ENCODE measurements around the gene CCDC184. TPM values are rescaled to one million over a fixed set of nuclear protein-coding genes. Genes with fewer than 3 reads are reported as not detected.
"Not testable (repeated sequence)": the region's sequence is repeated elsewhere in the genome, so short reads cannot be mapped to it uniquely, and the experiment has no call there.

CCDC184 gene
- polyA plus RNA-seq = 1 to 10 TPM in 1 of 4 donors, under 1 TPM in 1, not detected in 2; 0.27 to 2.1 TPM
- long read RNA-seq, donor 1, partial matches to known transcripts = 0 of 3 reads
- long read RNA-seq, donor 1, other reads (novel, unspliced or antisense) = 0 of 3 reads
- long read RNA-seq, donor 2 = 0 reads
- long read RNA-seq, donor 3 = 0 reads
- long read RNA-seq, donor 4 = 0 reads
- long read RNA-seq, donor 5, partial matches to known transcripts = 0 of 1 reads
- long read RNA-seq, donor 5, other reads (novel, unspliced or antisense) = 0 of 1 reads
- long read RNA-seq, donor 6, partial matches to known transcripts = 0 of 1 reads
- long read RNA-seq, donor 6, other reads (novel, unspliced or antisense) = 0 of 1 reads
- long read RNA-seq, donor 7 = 0 reads
- long read RNA-seq, donor 8 = 0 reads
- long read RNA-seq, donor 9 = 0 reads
- long read RNA-seq, donor 10, transcript CCDC184-201 (1 exons, 2,343 nt) = major isoform, 13 of 13 reads
- long read RNA-seq, donor 10, partial matches to known transcripts = 0 of 13 reads
- long read RNA-seq, donor 10, other reads (novel, unspliced or antisense) = 0 of 13 reads

- Histone ChIP-seq H3K9me3 (ENCODE audit: control insufficient read depth in 2 of 2, insufficient read depth in 1 of 2, low read depth in 1 of 2, low read length in 1 of 2) (no peaks in the 10 kb centered on the region), H3K4me1 (ENCODE audit: control insufficient read depth in 3 of 3, insufficient read depth in 2 of 3, low read depth in 1 of 3, low read length in 2 of 3) (peaks cover 0 to 4% (median 0%) of the 10 kb centered on the region in 3 donors), H3K27ac (ENCODE audit: low read depth in 1 of 3, low read length in 2 of 3) (peak within 1 kb of the TSS in 1 of 3 donors; percentile 3), H3K4me3 (ENCODE audit: low read depth in 1 of 3, low read length in 3 of 3) (peak within 1 kb of the TSS; percentile 27 to 62 (median 49)), H3K27me3 (ENCODE audit: control insufficient read depth in 3 of 3, insufficient read depth in 3 of 3, low read length in 3 of 3) (peaks cover 0 to 81% (median 5%) of the 10 kb centered on the region in 3 donors), H3K36me3 (ENCODE audit: control insufficient read depth in 3 of 3, insufficient read depth in 2 of 3, low read depth in 1 of 3, low read length in 3 of 3) (no peaks in the 10 kb centered on the region)
- FAIRE-seq = no peak
- peak; percentile 63 to 74 for DNase-seq
- 0 to 2% (median 1%) methylated on average over 58 to 61 of the region's 61 CpGs for WGBS, 3 donors
Measured at GRCh38 chr12:48183091-48183875, at the start of gene CCDC184. TSS of gene CCDC184 (plus strand) at chr12:48183644. CDS start at chr12:48184123, 479 bp downstream.

GRCh38 chr12:48135027-48135426 lies 48.4 kb upstream of the CCDC184 start:
- Histone ChIP-seq H3K36me3 (ENCODE audit: control insufficient read depth in 3 of 3, insufficient read depth in 2 of 3, low read depth in 1 of 3, low read length in 3 of 3) (peaks cover 5 to 53% (median 9%) of the 10 kb centered on the region in 3 donors), H3K4me1 (ENCODE audit: control insufficient read depth in 3 of 3, insufficient read depth in 2 of 3, low read depth in 1 of 3, low read length in 2 of 3) (no peaks in the 10 kb centered on the region), H3K27ac (ENCODE audit: low read depth in 1 of 3, low read length in 2 of 3) (no peak overlapping the region), H3K9me3 (ENCODE audit: control insufficient read depth in 2 of 2, insufficient read depth in 1 of 2, low read depth in 1 of 2, low read length in 1 of 2) (no peaks in the 10 kb centered on the region), H3K4me3 (ENCODE audit: low read depth in 1 of 3, low read length in 3 of 3) (no peak overlapping the region), H3K27me3 (ENCODE audit: control insufficient read depth in 3 of 3, insufficient read depth in 3 of 3, low read length in 3 of 3) (no peaks in the 10 kb centered on the region)
- WGBS, 3 donors = 96 to 97% (median 97%) methylated on average over 5 of the region's 5 CpGs
- FAIRE-seq (no peak), DNase-seq (no peak)

GRCh38 chr12:48142818-48143674 lies 40.4 kb upstream of the CCDC184 start:
- no peak overlapping the region for H3K27ac ChIP-seq (ENCODE audit: low read depth in 1 of 3, low read length in 2 of 3)
- FAIRE-seq (no peak), DNase-seq (no peak)
- peaks cover 11 to 57% (median 15%) of the 10 kb centered on the region in 3 donors for H3K36me3 ChIP-seq (ENCODE audit: control insufficient read depth in 3 of 3, insufficient read depth in 2 of 3, low read depth in 1 of 3, low read length in 3 of 3)
- H3K27me3 ChIP-seq (ENCODE audit: control insufficient read depth in 3 of 3, insufficient read depth in 3 of 3, low read length in 3 of 3) = no peaks in the 10 kb centered on the region
- no peak overlapping the region for H3K4me3 ChIP-seq (ENCODE audit: low read depth in 1 of 3, low read length in 3 of 3)
- no peaks in the 10 kb centered on the region for H3K9me3 ChIP-seq (ENCODE audit: control insufficient read depth in 2 of 2, insufficient read depth in 1 of 2, low read depth in 1 of 2, low read length in 1 of 2)
- WGBS, 3 donors = 87 to 92% (median 92%) methylated on average over 7 of the region's 7 CpGs
- no peaks in the 10 kb centered on the region for H3K4me1 ChIP-seq (ENCODE audit: control insufficient read depth in 3 of 3, insufficient read depth in 2 of 3, low read depth in 1 of 3, low read length in 2 of 3)

- H3K27ac ChIP-seq (ENCODE audit: low read depth in 1 of 3, low read length in 2 of 3) = no peak overlapping the region
- no peaks in the 10 kb centered on the region for H3K27me3 ChIP-seq (ENCODE audit: control insufficient read depth in 3 of 3, insufficient read depth in 3 of 3, low read length in 3 of 3)
- no peak overlapping the region for H3K4me3 ChIP-seq (ENCODE audit: low read depth in 1 of 3, low read length in 3 of 3)
- DNase-seq (no peak), FAIRE-seq (no peak)
- peaks cover 12 to 56% (median 15%) of the 10 kb centered on the region in 3 donors for H3K36me3 ChIP-seq (ENCODE audit: control insufficient read depth in 3 of 3, insufficient read depth in 2 of 3, low read depth in 1 of 3, low read length in 3 of 3)
- no peaks in the 10 kb centered on the region for H3K4me1 ChIP-seq (ENCODE audit: control insufficient read depth in 3 of 3, insufficient read depth in 2 of 3, low read depth in 1 of 3, low read length in 2 of 3)
- no peaks in the 10 kb centered on the region for H3K9me3 ChIP-seq (ENCODE audit: control insufficient read depth in 2 of 2, insufficient read depth in 1 of 2, low read depth in 1 of 2, low read length in 1 of 2)
- 89 to 92% (median 91%) methylated on average over 2 of the region's 2 CpGs for WGBS, 3 donors
Measured at GRCh38 chr12:48143898-48144297, 39.5 kb upstream of the CCDC184 start.

GRCh38 chr12:48145981-48146380 lies 37.5 kb upstream of the CCDC184 start:
- Histone ChIP-seq H3K4me3 (ENCODE audit: low read depth in 1 of 3, low read length in 3 of 3) (no peak overlapping the region), H3K9me3 (ENCODE audit: control insufficient read depth in 2 of 2, insufficient read depth in 1 of 2, low read depth in 1 of 2, low read length in 1 of 2) (no peaks in the 10 kb centered on the region), H3K36me3 (ENCODE audit: control insufficient read depth in 3 of 3, insufficient read depth in 2 of 3, low read depth in 1 of 3, low read length in 3 of 3) (peaks cover 24 to 49% (median 29%) of the 10 kb centered on the region in 3 donors), H3K27ac (ENCODE audit: low read depth in 1 of 3, low read length in 2 of 3) (no peak overlapping the region), H3K4me1 (ENCODE audit: control insufficient read depth in 3 of 3, insufficient read depth in 2 of 3, low read depth in 1 of 3, low read length in 2 of 3) (no peaks in the 10 kb centered on the region), H3K27me3 (ENCODE audit: control insufficient read depth in 3 of 3, insufficient read depth in 3 of 3, low read length in 3 of 3) (no peaks in the 10 kb centered on the region)
- FAIRE-seq (no peak), DNase-seq (no peak)
- 37 to 65% (median 44%) methylated on average over 1 of the region's 1 CpG for WGBS, 3 donors

GRCh38 chr12:48151103-48151771 lies 32.2 kb upstream of the CCDC184 start:
- FAIRE-seq (no peak), DNase-seq (no peak)
- Histone ChIP-seq H3K4me1 (ENCODE audit: control insufficient read depth in 3 of 3, insufficient read depth in 2 of 3, low read depth in 1 of 3, low read length in 2 of 3) (peaks cover 0 to 2% (median 0%) of the 10 kb centered on the region in 3 donors), H3K36me3 (ENCODE audit: control insufficient read depth in 3 of 3, insufficient read depth in 2 of 3, low read depth in 1 of 3, low read length in 3 of 3) (peaks cover 18 to 36% (median 19%) of the 10 kb centered on the region in 3 donors), H3K4me3 (ENCODE audit: low read depth in 1 of 3, low read length in 3 of 3) (no peak overlapping the region), H3K9me3 (ENCODE audit: control insufficient read depth in 2 of 2, insufficient read depth in 1 of 2, low read depth in 1 of 2, low read length in 1 of 2) (no peaks in the 10 kb centered on the region), H3K27ac (ENCODE audit: low read depth in 1 of 3, low read length in 2 of 3) (no peak overlapping the region), H3K27me3 (ENCODE audit: control insufficient read depth in 3 of 3, insufficient read depth in 3 of 3, low read length in 3 of 3) (no peaks in the 10 kb centered on the region)
- WGBS, 3 donors = 66 to 83% (median 68%) methylated on average over 2 of the region's 2 CpGs

GRCh38 chr12:48155786-48156185 lies 27.7 kb upstream of the CCDC184 start:
- not testable (repeated sequence) for FAIRE-seq; H3K27ac ChIP-seq (ENCODE audit: low read depth in 1 of 3, low read length in 2 of 3); H3K27me3 ChIP-seq (ENCODE audit: control insufficient read depth in 3 of 3, insufficient read depth in 3 of 3, low read length in 3 of 3); H3K4me1 ChIP-seq (ENCODE audit: control insufficient read depth in 3 of 3, insufficient read depth in 2 of 3, low read depth in 1 of 3, low read length in 2 of 3); DNase-seq; H3K9me3 ChIP-seq (ENCODE audit: control insufficient read depth in 2 of 2, insufficient read depth in 1 of 2, low read depth in 1 of 2, low read length in 1 of 2); H3K4me3 ChIP-seq (ENCODE audit: low read depth in 1 of 3, low read length in 3 of 3)
- H3K36me3 ChIP-seq (ENCODE audit: control insufficient read depth in 3 of 3, insufficient read depth in 2 of 3, low read depth in 1 of 3, low read length in 3 of 3) = peaks cover 4 to 17% (median 5%) of the 10 kb centered on the region in 3 donors
- 95 to 98% (median 97%) methylated on average over 5 of the region's 5 CpGs for WGBS, 3 donors

All from small intestine (tissue), 16 donors.